H9 (cell line): Measurements from ENCODE around the gene IL36RN. TPM values are rescaled to one million over a fixed set of nuclear protein-coding genes. Genes with fewer than 3 reads are reported as not detected.

Experiments used
- DNase-seq: peaks from one replicate; pipeline ENCODE4 v3.0.0-alpha.2; 2017
- H2AFZ ChIP-seq: one replicate; pipeline ENCODE4 v1.6.1; 2013; ENCODE audit warnings: mild to moderate bottlenecking, low read length, control low read depth, moderate library complexity
- H2AK5ac ChIP-seq: 2 replicates; pipeline ENCODE4 v1.6.1; 2013; ENCODE audit warnings: low read length, control low read depth, mixed read lengths; ENCODE audit not compliant: insufficient read length
- H2BK120ac ChIP-seq: one replicate; pipeline ENCODE4 v1.6.1; 2013; ENCODE audit warnings: low read depth, mild to moderate bottlenecking, low read length, control low read depth, inconsistent platforms; ENCODE audit not compliant: poor library complexity, severe bottlenecking
- H2BK12ac ChIP-seq: 2 replicates; pipeline ENCODE4 v1.6.1; 2013; ENCODE audit warnings: low read length, control low read depth, mixed read lengths, low read depth; ENCODE audit not compliant: insufficient read length
- H2BK15ac ChIP-seq: 2 replicates; pipeline ENCODE4 v1.6.1; 2013; ENCODE audit warnings: low read depth, low read length, control low read depth
- H2BK20ac ChIP-seq: one replicate; pipeline ENCODE4 v1.6.1; 2013; ENCODE audit warnings: low read depth, mild to moderate bottlenecking, low read length, control low read depth, inconsistent platforms; ENCODE audit not compliant: poor library complexity, severe bottlenecking
- H2BK5ac ChIP-seq: 2 replicates; pipeline ENCODE4 v1.6.1; 2013; ENCODE audit warnings: low read length, control low read depth, mixed read lengths; ENCODE audit not compliant: insufficient read length
- H3K14ac ChIP-seq: 2 replicates; pipeline ENCODE4 v1.6.1; 2013; ENCODE audit warnings: low read length, control low read depth; ENCODE audit not compliant: insufficient read depth
- H3K18ac ChIP-seq: 2 replicates; pipeline ENCODE4 v1.6.1; 2013; ENCODE audit warnings: low read depth, mild to moderate bottlenecking, mixed read lengths, low read length, control low read depth; ENCODE audit not compliant: insufficient read length
- H3K23ac ChIP-seq: 2 replicates; pipeline ENCODE4 v1.6.1; 2013; ENCODE audit warnings: low read length, control low read depth, mixed read lengths, low read depth; ENCODE audit not compliant: insufficient read length
- H3K23me2 ChIP-seq: 2 replicates; pipeline ENCODE4 v1.6.1; 2013; ENCODE audit warnings: low read depth, mild to moderate bottlenecking, mixed read lengths, low read length, control low read depth; ENCODE audit not compliant: insufficient read length, poor library complexity, severe bottlenecking
- H3K27ac ChIP-seq: 2 replicates; pipeline ENCODE4 v1.5.1; 2013; ENCODE audit warnings: low read length, control low read depth, mixed read lengths, low read depth; ENCODE audit not compliant: insufficient read length
- H3K27me3 ChIP-seq: 2 replicates; pipeline ENCODE4 v1.6.1; 2013; ENCODE audit warnings: low read length, control low read depth, inconsistent platforms; ENCODE audit not compliant: insufficient read depth
- H3K4ac ChIP-seq: 2 replicates; pipeline ENCODE4 v1.6.1; 2013; ENCODE audit warnings: low read depth, mild to moderate bottlenecking, control low read depth, inconsistent platforms, low read length, moderate library complexity
- H3K4me1 ChIP-seq: 2 replicates; pipeline ENCODE4 v1.6.1; 2013; ENCODE audit warnings: low read length, control low read depth, inconsistent platforms; ENCODE audit not compliant: insufficient read depth
- H3K4me2 ChIP-seq: 2 replicates; pipeline ENCODE4 v1.6.1; 2013; ENCODE audit warnings: low read length, control low read depth, mixed read lengths; ENCODE audit not compliant: insufficient read length, insufficient read depth
- H3K56ac ChIP-seq: 2 replicates; pipeline ENCODE4 v1.6.1; 2013; ENCODE audit warnings: low read depth, mild to moderate bottlenecking, mixed read lengths, low read length, control low read depth; ENCODE audit not compliant: insufficient read length
- H3K79me1 ChIP-seq: 2 replicates; pipeline ENCODE4 v1.6.1; 2013; ENCODE audit warnings: low read depth, mild to moderate bottlenecking, moderate library complexity, low read length, control low read depth, inconsistent platforms; ENCODE audit not compliant: insufficient read depth, poor library complexity, severe bottlenecking
- H3K79me2 ChIP-seq: 2 replicates; pipeline ENCODE4 v1.6.1; 2013; ENCODE audit warnings: low read length, control low read depth, inconsistent platforms; ENCODE audit not compliant: insufficient read depth
- H3K9ac ChIP-seq: 2 replicates; pipeline ENCODE4 v1.6.1; 2013; ENCODE audit warnings: low read length, control low read depth, mixed read lengths; ENCODE audit not compliant: insufficient read length; ENCODE audit errors: extremely low read depth
- H3K9me3 ChIP-seq: one replicate; pipeline ENCODE4 v1.6.1; 2013; ENCODE audit warnings: low read depth, low read length, inconsistent platforms; ENCODE audit not compliant: control insufficient read depth
- H3T11ph ChIP-seq: one replicate; pipeline ENCODE4 v1.6.1; 2013; ENCODE audit warnings: mild to moderate bottlenecking, low read length, control low read depth, inconsistent platforms
- H4K20me1 ChIP-seq: one replicate; pipeline ENCODE4 v1.6.1; 2013; ENCODE audit not compliant: control insufficient read depth, insufficient read length, insufficient read depth
- H4K5ac ChIP-seq: 2 replicates; pipeline ENCODE4 v1.6.1; 2013; ENCODE audit warnings: low read depth, mild to moderate bottlenecking, mixed read lengths, low read length, control low read depth; ENCODE audit not compliant: insufficient read length
- H4K8ac ChIP-seq: replicated peaks from 2 replicates; pipeline ENCODE4 v1.6.1; 2013; ENCODE audit warnings: low read length, control low read depth, mixed read lengths, low read depth; ENCODE audit not compliant: insufficient read length
- H4K91ac ChIP-seq: 2 replicates; pipeline ENCODE4 v1.6.1; 2013; ENCODE audit warnings: low read depth, mild to moderate bottlenecking, moderate library complexity, mixed read lengths, low read length, control low read depth; ENCODE audit not compliant: insufficient read length
- H3K27ac Mint-ChIP-seq, 3 experiments: 2 replicates in 2 of 3; 3 replicates in 1 of 3; pipeline ENCODE4 v1.8.0; 2020 to 2021; ENCODE audit warnings: mixed read lengths in 3 of 3, mild to moderate bottlenecking in 1 of 3, moderate library complexity in 1 of 3
- H3K27me3 Mint-ChIP-seq: 2 replicates; pipeline ENCODE4 v1.8.0; 2021; ENCODE audit warnings: low read depth, mild to moderate bottlenecking, moderate library complexity, mixed read lengths
- H3K36me3 Mint-ChIP-seq, 3 experiments: 2 replicates in 2 of 3; 3 replicates in 1 of 3; pipeline ENCODE4 v1.8.0; 2020 to 2021; ENCODE audit warnings: low read depth in 3 of 3, mixed read lengths in 3 of 3; ENCODE audit not compliant: insufficient read depth in 1 of 3
- H3K4me1 Mint-ChIP-seq, 2 experiments: 2 replicates each; pipeline ENCODE4 v1.8.0; 2020; ENCODE audit warnings: mixed read lengths in 2 of 2
- H3K4me3 Mint-ChIP-seq, 2 experiments: 2 replicates in 1 of 2; 3 replicates in 1 of 2; pipeline ENCODE4 v1.8.0; 2020 to 2021; ENCODE audit warnings: mild to moderate bottlenecking in 2 of 2, mixed read lengths in 2 of 2, moderate library complexity in 1 of 2
- H3K9me3 Mint-ChIP-seq, 2 experiments: 2 replicates in 1 of 2; 3 replicates in 1 of 2; pipeline ENCODE4 v1.8.0; 2020; ENCODE audit warnings: mild to moderate bottlenecking in 2 of 2, mixed read lengths in 2 of 2, moderate library complexity in 1 of 2
- CTCF ChIP-seq: fragments of 200-600 bp; sonication (generic); conservative IDR thresholded peaks from 3 replicates; pipeline ENCODE4 v1.8.0; 2021; ENCODE audit warnings: antibody characterized with exemption, mild to moderate bottlenecking
- total RNA-seq: library from RNA; stranded (reverse); gene quantifications from 2 replicates; pipeline ENCODE4 v1.2.1, GENCODE V29; 2021

IL36RN gene
- total RNA-seq, 1 experiment from 2014 or later: not detected

- no peaks in the 10 kb centered on the region for H3K36me3 Mint-ChIP-seq
- H4K5ac ChIP-seq: no peak overlapping the region
- H3K4me1 ChIP-seq: no peaks in the 10 kb centered on the region
- H3K79me2 ChIP-seq: no peaks in the 10 kb centered on the region
- no peak overlapping the region for H2BK5ac ChIP-seq
- H4K8ac ChIP-seq: no peak overlapping the region
- H3K4me2 ChIP-seq: no peak overlapping the region
- no peak for DNase-seq
- H3T11ph ChIP-seq: no peak overlapping the region
- no peaks in the 10 kb centered on the region for H3K4me1 Mint-ChIP-seq
- H3K9ac ChIP-seq: no peak overlapping the region
- H3K27ac ChIP-seq: no peak overlapping the region
- H3K4me3 Mint-ChIP-seq: no peak overlapping the region
- H3K4ac ChIP-seq: no peak overlapping the region
- H2BK12ac ChIP-seq: no peak overlapping the region
- H3K18ac ChIP-seq: no peak overlapping the region
- H2BK20ac ChIP-seq: no peak overlapping the region
- no peaks in the 10 kb centered on the region for H3K79me1 ChIP-seq
- H3K56ac ChIP-seq: no peak overlapping the region
- no peaks in the 10 kb centered on the region for H4K20me1 ChIP-seq
- no peak overlapping the region for H2AK5ac ChIP-seq
- no peak overlapping the region for H2BK120ac ChIP-seq
- H2AFZ ChIP-seq: no peak overlapping the region
- no peaks in the 10 kb centered on the region for H3K9me3 ChIP-seq
- H3K27me3 ChIP-seq: no peaks in the 10 kb centered on the region
- H3K9me3 Mint-ChIP-seq: peaks cover 2 to 12% of the 10 kb centered on the region in 2 experiments; a peak in 2 of 5 replicates
- peaks cover 26% of the 10 kb centered on the region for H3K27me3 Mint-ChIP-seq
- H2BK15ac ChIP-seq: no peak overlapping the region
- H3K23ac ChIP-seq: no peak overlapping the region
- no peak overlapping the region for H4K91ac ChIP-seq
- H3K23me2 ChIP-seq: no peaks in the 10 kb centered on the region
- H3K14ac ChIP-seq: no peak overlapping the region
- no peak for TF ChIP-seq CTCF
- H3K27ac Mint-ChIP-seq: no peak overlapping the region
Measured at GRCh38 chr2:113089916-113090315, 30.9 kb downstream of the IL36RN start.
